Cortex of kidney (tissue), 1 donor: Measurements from ENCODE around the gene TNS4.

Experiments used
- DNase-seq: peaks from one replicate; lab custom pipeline; 2025; lab: John Stamatoyannopoulos, UW

The TNS4 gene

GRCh38 chr17:40536295-40537171, 35.1 kb upstream of the TNS4 start:
- no peak for DNase-seq

- DNase-seq: no peak
Observed at GRCh38 chr17:40535924-40536294, 34.5 kb upstream of the TNS4 start.

GRCh38 chr17:40535438-40535837, 34.0 kb upstream of the TNS4 start:
- no peak for DNase-seq

- no peak for DNase-seq
Observed at GRCh38 chr17:40534371-40535189, 33.2 kb upstream of the TNS4 start.

- DNase-seq: no peak
Observed at GRCh38 chr17:40533896-40534295, 32.5 kb upstream of the TNS4 start.

GRCh38 chr17:40532520-40533253, 31.3 kb upstream of the TNS4 start:
- no peak for DNase-seq

GRCh38 chr17:40531051-40531991, 29.9 kb upstream of the TNS4 start:
- DNase-seq: no peak

GRCh38 chr17:40530531-40530994, 29.1 kb upstream of the TNS4 start:
- DNase-seq: no peak

- no peak for DNase-seq
Observed at GRCh38 chr17:40529991-40530390, 28.6 kb upstream of the TNS4 start.

- DNase-seq: no peak
Observed at GRCh38 chr17:40528692-40529417, 27.4 kb upstream of the TNS4 start.

GRCh38 chr17:40526668-40527067, 25.2 kb upstream of the TNS4 start:
- no peak for DNase-seq

- no peak for DNase-seq
Observed at GRCh38 chr17:40525294-40525693, 23.9 kb upstream of the TNS4 start.

GRCh38 chr17:40524243-40524965, 23.0 kb upstream of the TNS4 start:
- DNase-seq: no peak

- no peak for DNase-seq
Observed at GRCh38 chr17:40522961-40523310, 21.5 kb upstream of the TNS4 start.

- DNase-seq: no peak
Observed at GRCh38 chr17:40522250-40522960, 21.0 kb upstream of the TNS4 start.

GRCh38 chr17:40520991-40521453, 19.6 kb upstream of the TNS4 start:
- no peak for DNase-seq

- DNase-seq: no peak
Observed at GRCh38 chr17:40519089-40519775, 17.8 kb upstream of the TNS4 start.

- DNase-seq: no peak
Observed at GRCh38 chr17:40518401-40519088, 17.1 kb upstream of the TNS4 start.
